HCT116 (cell line): ENCODE results near the gene DPYSL4. TPM values are rescaled to one million over a fixed set of nuclear protein-coding genes. Genes with fewer than 3 reads are reported as not detected.

Source experiments
- ATAC-seq: fragments of 200-7000 bp; cut with Tn5 transposase; 2 replicates; pipeline ENCODE4 v1.9.1; 2020; ENCODE audit warnings: mild to moderate bottlenecking, moderate library complexity
- BruUV-seq: library from RNA; stranded (reverse); fragments of 400-500 nt; replicated peaks from 2 replicates; lab custom pipeline; 2021; lab: Mats Ljungman, UMichigan
- CTCF ChIA-PET: fragments of 300-600 bp; sonication (Branson Sonifier 250); formaldehyde crosslinking; loops from one replicate; lab custom pipeline; 2021; ENCODE audit warnings: antibody characterized with exemption; lab: Charles Lee
- POLR2A ChIA-PET: fragments of 300-600, 350-600 bp; sonication (Branson Sonifier 250); formaldehyde crosslinking; loops from one replicate; lab custom pipeline; 2021; ENCODE audit warnings: antibody characterized with exemption; lab: Charles Lee
- RAD21 ChIA-PET, 2 experiments: fragments of 300-600 bp; sonication (Branson Sonifier 250); formaldehyde crosslinking; loops; one replicate each; lab custom pipeline; 2023; ENCODE audit warnings: low total read pairs in 2 of 2; ENCODE audit not compliant: uncharacterized antibody in 2 of 2, unreplicated experiment in 2 of 2, low non-redundant PET in 1 of 2; lab: Charles Lee
- DNase-seq: peaks from one replicate; pipeline ENCODE4 v3.0.0-alpha.2; 2010; ENCODE audit warnings: low read depth, low spot score
- H2AFZ ChIP-seq: fragments of 200-600 bp; shearing (Covaris generic), sonication (generic); 2 replicates; pipeline ENCODE4 v1.6.1; 2017; ENCODE audit warnings: low read depth, mixed run types, mixed read lengths, antibody characterized with exemption, low read length; ENCODE audit not compliant: poor library complexity, severe bottlenecking
- H3K27ac ChIP-seq: 2 replicates; pipeline ENCODE4 v1.5.1; 2012; ENCODE audit warnings: low read depth, low read length
- H3K27me3 ChIP-seq: fragments of 200-600 bp; sonication (generic); 2 replicates; pipeline ENCODE4 v1.6.1; 2016; ENCODE audit warnings: mixed run types, low read length, mixed read lengths; ENCODE audit not compliant: insufficient read depth
- H3K36me3 ChIP-seq, 2 experiments: fragments of 200-500 bp in 1 of 2; fragments of 200-600 bp in 1 of 2; sonication (Bioruptor generic) in 1 of 2; sonication (generic) in 1 of 2; 2 replicates each; pipeline versions ENCODE4 v1.5.1 to v1.6.1; 2014 to 2016; ENCODE audit warnings: low read length in 2 of 2, inconsistent platforms in 1 of 2, mixed read lengths in 1 of 2, mixed run types in 1 of 2; ENCODE audit not compliant: insufficient read depth in 2 of 2, control insufficient read depth in 1 of 2
- H3K4me1 ChIP-seq, 2 experiments: fragments of 200-600 bp in 1 of 2; sonication (generic) in 1 of 2; 2 replicates each; pipeline versions ENCODE4 v1.5.1 to v1.6.1; 2012 to 2017; ENCODE audit warnings: low read length in 2 of 2, inconsistent platforms in 1 of 2, mild to moderate bottlenecking in 1 of 2, mixed read lengths in 1 of 2, mixed run types in 1 of 2, moderate library complexity in 1 of 2; ENCODE audit not compliant: insufficient read depth in 2 of 2, control insufficient read depth in 1 of 2
- H3K4me2 ChIP-seq: fragments of 200-600 bp; sonication (generic); 2 replicates; pipeline ENCODE4 v1.6.1; 2017; ENCODE audit warnings: mixed run types, low read length, mixed read lengths
- H3K4me3 ChIP-seq, 2 experiments: fragments of 200-600 bp in 1 of 2; sonication (generic) in 1 of 2; replicated peaks in 1 of 2; 2 replicates each; pipeline ENCODE4 v1.5.1; 2011 to 2016; ENCODE audit warnings: low read length in 2 of 2, control low read depth in 1 of 2, low read depth in 1 of 2, mild to moderate bottlenecking in 1 of 2, mixed read lengths in 1 of 2, mixed run types in 1 of 2
- H3K79me2 ChIP-seq: fragments of 200-600 bp; sonication (generic); 2 replicates; pipeline ENCODE4 v1.6.1; 2017; ENCODE audit warnings: mild to moderate bottlenecking, mixed run types, low read length, moderate library complexity, mixed read lengths; ENCODE audit not compliant: insufficient read depth
- H3K9ac ChIP-seq: fragments of 200-600 bp; sonication (generic); 2 replicates; pipeline ENCODE4 v1.6.1; 2016; ENCODE audit warnings: low read length, mixed read lengths
- H3K9me2 ChIP-seq: fragments of 200-600 bp; sonication (generic), shearing (Covaris generic); 2 replicates; pipeline ENCODE4 v1.6.1; 2017; ENCODE audit warnings: mixed run types, mild to moderate bottlenecking, moderate library complexity; ENCODE audit not compliant: insufficient read depth
- H3K9me3 ChIP-seq, 2 experiments: fragments of 200-500 bp in 1 of 2; fragments of 200-600 bp in 1 of 2; sonication (Bioruptor generic) in 1 of 2; sonication (generic) in 1 of 2; 2 replicates each; pipeline ENCODE4 v1.6.1; 2014 to 2017; ENCODE audit warnings: low read length in 2 of 2, mixed read lengths in 2 of 2, inconsistent platforms in 1 of 2, low read depth in 1 of 2, mild to moderate bottlenecking in 1 of 2, mixed run types in 1 of 2, moderate library complexity in 1 of 2; ENCODE audit not compliant: control insufficient read depth in 1 of 2, insufficient read depth in 1 of 2
- H4K20me1 ChIP-seq: fragments of 200-600 bp; sonication (generic), shearing (Covaris generic); 2 replicates; pipeline ENCODE4 v1.6.1; 2017; ENCODE audit warnings: mixed run types, mild to moderate bottlenecking, moderate library complexity; ENCODE audit not compliant: insufficient read depth
- CTCF ChIP-seq, 3 experiments: fragments of 200-600 bp in 1 of 3; sonication (generic) in 1 of 3; IDR thresholded peaks in 2 of 3; conservative IDR thresholded peaks in 1 of 3; 2 replicates each; pipeline ENCODE4 v1.5.1; 2012 to 2017; ENCODE audit warnings: low read depth in 2 of 3, low read length in 2 of 3, antibody characterized with exemption in 1 of 3, borderline replicate concordance in 1 of 3, control low read depth in 1 of 3, mild to moderate bottlenecking in 1 of 3, mixed read lengths in 1 of 3, mixed run types in 1 of 3, moderate library complexity in 1 of 3; ENCODE audit not compliant: insufficient read depth in 1 of 3
- EGR1 ChIP-seq: IDR thresholded peaks from 2 replicates; pipeline ENCODE4 v1.6.1; 2012; ENCODE audit warnings: low read depth
- ELF1 ChIP-seq: IDR thresholded peaks from 2 replicates; pipeline ENCODE4 v1.6.1; 2012; ENCODE audit warnings: low read depth, borderline replicate concordance
- JUND ChIP-seq: IDR thresholded peaks from 2 replicates; pipeline ENCODE4 v1.6.1; 2012
- POLR2A ChIP-seq: IDR thresholded peaks from 2 replicates; pipeline ENCODE4 v1.7.0; 2011; ENCODE audit warnings: borderline replicate concordance; ENCODE audit not compliant: insufficient read depth, insufficient read length; ENCODE audit errors: extremely low read depth
- POLR2AphosphoS5 ChIP-seq: IDR thresholded peaks from 2 replicates; pipeline ENCODE4 v1.6.1; 2011; ENCODE audit warnings: mild to moderate bottlenecking, low read depth, low read length, moderate library complexity
- RAD21 ChIP-seq: IDR thresholded peaks from 2 replicates; pipeline ENCODE4 v1.6.1; 2012; ENCODE audit warnings: low read depth, mild to moderate bottlenecking
- SIN3A ChIP-seq: IDR thresholded peaks from 2 replicates; pipeline ENCODE4 v1.6.1; 2012; ENCODE audit warnings: low read depth
- SP1 ChIP-seq: IDR thresholded peaks from 2 replicates; pipeline ENCODE4 v1.6.1; 2012; ENCODE audit warnings: low read depth
- SRF ChIP-seq: IDR thresholded peaks from 2 replicates; pipeline ENCODE4 v1.6.1; 2012; ENCODE audit warnings: low read depth
- TCF7L2 ChIP-seq: IDR thresholded peaks from 2 replicates; pipeline ENCODE4 v1.7.0; 2011; ENCODE audit warnings: borderline replicate concordance, inconsistent platforms; ENCODE audit not compliant: insufficient read depth, insufficient read length; ENCODE audit errors: extremely low read depth
- YY1 ChIP-seq: IDR thresholded peaks from 2 replicates; pipeline ENCODE4 v1.6.1; 2011; ENCODE audit warnings: low read length, low read depth, moderate library complexity, mild to moderate bottlenecking; ENCODE audit not compliant: insufficient replicate concordance; ENCODE audit errors: extremely low read depth
- ZBTB33 ChIP-seq: IDR thresholded peaks from 2 replicates; pipeline ENCODE4 v1.6.1; 2011; ENCODE audit warnings: mild to moderate bottlenecking, low read length, moderate library complexity; ENCODE audit not compliant: insufficient replicate concordance; ENCODE audit errors: extremely low read depth
- ZFX ChIP-seq: fragments of 450-650 bp; IDR thresholded peaks from 2 replicates; pipeline ENCODE4 v1.6.1; 2017
- ZNF274 ChIP-seq: fragments of 200-500 bp; sonication (Bioruptor generic); IDR thresholded peaks from 2 replicates; pipeline ENCODE4 v1.6.1; 2014; ENCODE audit warnings: mild to moderate bottlenecking, low read depth, low read length, inconsistent platforms
- intact Hi-C: fragments of 100-400 bp; cut with micrococcal nuclease; formaldehyde crosslinking; loops from 2 replicates; pipeline ENCODE4 v1.10.0; 2022
- total RNA-seq: library from RNA; stranded (reverse); gene quantifications from one replicate; pipeline ENCODE4 v1.2.1, GENCODE V29; 2021; ENCODE audit not compliant: unreplicated experiment

DPYSL4 gene
- total RNA-seq, 1 experiment from 2014 or later, result 5.4 TPM

GRCh38 chr10:132137111-132138072 is 49.4 kb upstream of the DPYSL4 start (continued):
- TF ChIP-seq JUND, result no peak

- Histone ChIP-seq H3K9me3 (no peaks in the 10 kb centered on the region), H3K9ac (no peak overlapping the region), H3K27ac (no peak overlapping the region), H3K9me2 (no peaks in the 10 kb centered on the region), H3K4me1 (peaks cover 0 to 3% of the 10 kb centered on the region in 2 experiments; a peak in 1 of 4 replicates), H3K4me3 (no peak overlapping the region), H3K79me2 (no peaks in the 10 kb centered on the region), H4K20me1 (no peaks in the 10 kb centered on the region), H2AFZ (no peak overlapping the region), H3K4me2 (no peak overlapping the region), H3K36me3 (no peaks in the 10 kb centered on the region), H3K27me3 (no peaks in the 10 kb centered on the region)
- POLR2A ChIA-PET, result no interaction called here
- CTCF ChIA-PET, result no interaction called here
- no peak for TF ChIP-seq ZBTB33
- TF ChIP-seq SRF, result no peak
- no peak for TF ChIP-seq EGR1
- TF ChIP-seq SP1, result no peak
- no peak for TF ChIP-seq ZFX
- no peak for TF ChIP-seq CTCF (IDR thresholded peaks at IDR 0.05 in 2 of 3, conservative IDR thresholded peaks at IDR 0.05 in 1 of 3; ENCODE audit: borderline replicate concordance in 1 of 3, insufficient read depth in 1 of 3, low read depth in 2 of 3, low read length in 2 of 3)
- TF ChIP-seq RAD21, result no peak
- TF ChIP-seq TCF7L2, result no peak
- TF ChIP-seq POLR2AphosphoS5, result no peak
- no peak for TF ChIP-seq POLR2A
- no peak for TF ChIP-seq YY1
- no peak for TF ChIP-seq SIN3A
- no peak for TF ChIP-seq ZNF274
- no peak for TF ChIP-seq ELF1
- no TSS peak for BruUV-seq
- intact Hi-C loops, result no loop called here
- no peak for ATAC-seq
- RAD21 ChIA-PET, result no interaction called here
- DNase-seq, result no peak
Observed at GRCh38 chr10:132138133-132138532, 48.6 kb upstream of the DPYSL4 start.
